GM21528 (cell line): ENCODE data around the gene ANXA4.
"Not testable (repeated sequence)": the region's sequence is repeated elsewhere in the genome, so short reads cannot be mapped to it uniquely, and the experiment has no call there.

Experiments used
- ATAC-seq: cut with Tn5 transposase; IDR thresholded peaks from one replicate; pipeline ENCODE4 v1.9.1; 2021; ENCODE audit warnings: mild to moderate bottlenecking, moderate library complexity; ENCODE audit not compliant: unreplicated experiment, low FRiP score

Gene ANXA4

GRCh38 chr2:69718338-69718965, 23.5 kb upstream of the ANXA4 start:
- ATAC-seq: no peak

GRCh38 chr2:69720404-69720803, 21.5 kb upstream of the ANXA4 start:
- no peak for ATAC-seq

GRCh38 chr2:69721022-69721421, 20.9 kb upstream of the ANXA4 start:
- ATAC-seq: no peak

GRCh38 chr2:69723791-69724190, 18.1 kb upstream of the ANXA4 start:
- no peak for ATAC-seq

GRCh38 chr2:69724540-69725159, 17.3 kb upstream of the ANXA4 start:
- ATAC-seq: peak; percentile 66

GRCh38 chr2:69725706-69726360, 16.1 kb upstream of the ANXA4 start:
- ATAC-seq: no peak

- no peak for ATAC-seq
Measured at GRCh38 chr2:69729266-69729665, 12.7 kb upstream of the ANXA4 start.

GRCh38 chr2:69729781-69730180, 12.2 kb upstream of the ANXA4 start:
- no peak for ATAC-seq

- no peak for ATAC-seq
Measured at GRCh38 chr2:69731147-69731970, 10.6 kb upstream of the ANXA4 start.

- ATAC-seq: no peak
Measured at GRCh38 chr2:69733342-69734034, 8.4 kb upstream of the ANXA4 start.

- ATAC-seq: no peak
Measured at GRCh38 chr2:69734035-69734611, 7.8 kb upstream of the ANXA4 start.

GRCh38 chr2:69734854-69735544, 6.9 kb upstream of the ANXA4 start:
- ATAC-seq: no peak

GRCh38 chr2:69735686-69736085, 6.2 kb upstream of the ANXA4 start:
- ATAC-seq: no peak

- ATAC-seq: not testable (repeated sequence)
Measured at GRCh38 chr2:69738149-69738548, 3.8 kb upstream of the ANXA4 start.

GRCh38 chr2:69740502-69740951, 1.4 kb upstream of the ANXA4 start:
- ATAC-seq: no peak

- peak; percentile 31 for ATAC-seq
Measured at GRCh38 chr2:69741229-69741574, 732 bp upstream of the ANXA4 start.

- peak; percentile 34 for ATAC-seq
Measured at GRCh38 chr2:69742322-69742952, 503 bp downstream of the ANXA4 start.

- ATAC-seq: no peak
Measured at GRCh38 chr2:69743847-69744264, 1.9 kb downstream of the ANXA4 start.

GRCh38 chr2:69744456-69744855, 2.5 kb downstream of the ANXA4 start:
- no peak for ATAC-seq
